Neural cell (in vitro differentiated cells): ENCODE results near the gene ARHGEF1.

ENCODE experiments used
- EP300 ChIP-seq: fragments of 450-650 bp; conservative IDR thresholded peaks from 2 replicates; pipeline ENCODE4 v1.6.1; 2014; ENCODE audit warnings: antibody characterized with exemption, mild to moderate bottlenecking, moderate library complexity; ENCODE audit not compliant: poor library complexity, severe bottlenecking
- EZH2 ChIP-seq: fragments of 200-600, 300-800 bp; shearing (Covaris generic), sonication (generic); IDR thresholded peaks from 2 replicates; pipeline ENCODE4 v1.6.1; 2014; ENCODE audit warnings: antibody characterized with exemption, low read length, borderline replicate concordance, mild to moderate bottlenecking; ENCODE audit not compliant: insufficient read depth, poor library complexity, severe bottlenecking
- TF ChIP-seq, protein P1 (sequence below): fragments of 450-650 bp; IDR thresholded peaks from 2 replicates; pipeline ENCODE4 v1.5.1; 2014; ENCODE audit warnings: antibody characterized with exemption, mild to moderate bottlenecking, moderate library complexity; ENCODE audit not compliant: poor library complexity, severe bottlenecking

DNA sequence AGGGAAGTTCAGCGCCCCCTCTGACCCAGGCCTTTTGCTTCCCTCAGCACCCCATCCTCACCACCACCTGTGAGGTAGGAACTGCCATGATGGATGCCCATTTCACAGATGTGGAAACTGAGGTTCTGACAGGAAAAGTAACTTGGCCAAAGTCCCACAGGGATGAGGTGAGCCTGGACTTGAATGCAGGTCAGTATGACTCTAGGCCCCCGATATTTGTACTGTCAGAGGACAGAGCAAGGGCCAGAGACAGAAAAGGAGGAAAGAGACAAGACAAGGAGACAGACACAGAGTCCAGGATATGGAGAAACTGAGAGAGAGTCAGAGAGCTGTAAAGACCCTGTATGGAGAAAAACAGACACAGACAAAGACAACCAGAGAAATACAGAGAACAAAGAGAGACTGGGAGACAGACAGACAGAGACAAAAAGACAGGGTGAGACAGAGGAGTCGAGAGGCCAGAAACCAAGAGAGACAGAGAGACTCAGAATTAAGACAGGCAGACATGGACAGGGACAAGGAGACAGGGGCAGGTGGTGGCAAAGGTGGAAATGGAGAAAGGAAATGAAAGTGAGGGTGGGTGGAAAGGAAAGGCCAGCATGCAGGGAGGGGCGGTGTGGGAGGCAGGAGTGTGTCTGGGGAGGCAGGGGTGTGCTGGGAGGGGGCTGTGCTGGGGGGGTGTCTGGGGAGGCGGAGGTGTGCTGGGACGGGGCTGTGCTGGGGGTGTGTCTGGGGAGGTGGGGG is 40.2 kb downstream of the ARHGEF1 start:
- TF ChIP-seq, protein P1, sequence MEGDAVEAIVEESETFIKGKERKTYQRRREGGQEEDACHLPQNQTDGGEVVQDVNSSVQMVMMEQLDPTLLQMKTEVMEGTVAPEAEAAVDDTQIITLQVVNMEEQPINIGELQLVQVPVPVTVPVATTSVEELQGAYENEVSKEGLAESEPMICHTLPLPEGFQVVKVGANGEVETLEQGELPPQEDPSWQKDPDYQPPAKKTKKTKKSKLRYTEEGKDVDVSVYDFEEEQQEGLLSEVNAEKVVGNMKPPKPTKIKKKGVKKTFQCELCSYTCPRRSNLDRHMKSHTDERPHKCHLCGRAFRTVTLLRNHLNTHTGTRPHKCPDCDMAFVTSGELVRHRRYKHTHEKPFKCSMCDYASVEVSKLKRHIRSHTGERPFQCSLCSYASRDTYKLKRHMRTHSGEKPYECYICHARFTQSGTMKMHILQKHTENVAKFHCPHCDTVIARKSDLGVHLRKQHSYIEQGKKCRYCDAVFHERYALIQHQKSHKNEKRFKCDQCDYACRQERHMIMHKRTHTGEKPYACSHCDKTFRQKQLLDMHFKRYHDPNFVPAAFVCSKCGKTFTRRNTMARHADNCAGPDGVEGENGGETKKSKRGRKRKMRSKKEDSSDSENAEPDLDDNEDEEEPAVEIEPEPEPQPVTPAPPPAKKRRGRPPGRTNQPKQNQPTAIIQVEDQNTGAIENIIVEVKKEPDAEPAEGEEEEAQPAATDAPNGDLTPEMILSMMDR: no peak
- no peak for TF ChIP-seq EZH2
- no peak for TF ChIP-seq EP300
